HEK293 (cell line): ENCODE measurements around the gene LPIN1.

Experiments used
- CTCF ChIA-PET: fragments of 350-600 bp; formaldehyde crosslinking; extraction: SDS; loops from one replicate; lab custom pipeline; 2021; ENCODE audit warnings: antibody characterized with exemption; lab: Yijun Ruan, JAX
- POLR2A ChIA-PET: fragments of 300-600 bp; formaldehyde crosslinking; extraction: SDS; loops from one replicate; lab custom pipeline; 2020; ENCODE audit warnings: antibody characterized with exemption, inconsistent platforms; lab: Yijun Ruan, JAX
- H3K27ac ChIP-seq: fragments of 200-500 bp; sonication (Bioruptor generic); 2 replicates; pipeline ENCODE4 v1.5.1; 2014; ENCODE audit warnings: low read depth, low read length, control low read depth, inconsistent platforms; ENCODE audit errors: extremely low read depth
- H3K36me3 ChIP-seq, 2 experiments: fragments of 200-500 bp in 1 of 2; sonication (Bioruptor generic) in 1 of 2; 1 replicate in 1 of 2; 2 replicates in 1 of 2; pipeline ENCODE4 v1.5.1; 2014 to 2017; ENCODE audit warnings: inconsistent platforms in 2 of 2, low read length in 2 of 2; ENCODE audit not compliant: control insufficient read depth in 2 of 2, insufficient read depth in 1 of 2
- H3K4me1 ChIP-seq: fragments of 200-500 bp; sonication (Bioruptor generic); 2 replicates; pipeline ENCODE4 v1.5.1; 2014; ENCODE audit warnings: mild to moderate bottlenecking, low read length, inconsistent platforms; ENCODE audit not compliant: control insufficient read depth, insufficient read depth
- H3K4me3 ChIP-seq: 2 replicates; pipeline ENCODE4 v1.5.1; 2011; ENCODE audit warnings: low read depth, mild to moderate bottlenecking, control low read depth, low read length, moderate library complexity
- H3K9me3 ChIP-seq: fragments of 200-500 bp; sonication (Bioruptor generic); 2 replicates; pipeline ENCODE4 v1.5.1; 2014; ENCODE audit warnings: low read depth, low read length, inconsistent platforms; ENCODE audit not compliant: control insufficient read depth, insufficient read depth
- BCL11B ChIP-seq: fragments of 450-650 bp; formaldehyde crosslinking; IDR thresholded peaks from 2 replicates; pipeline ENCODE4 v1.5.1; 2016; ENCODE audit warnings: low read depth, missing biosample characterization, missing genetic modification characterization
- CTCF ChIP-seq: fragments of 450-650 bp; formaldehyde crosslinking; IDR thresholded peaks from 2 replicates; pipeline ENCODE4 v1.5.1; 2016; ENCODE audit warnings: missing biosample characterization, missing genetic modification characterization
- KLF7 ChIP-seq: fragments of 450-650 bp; formaldehyde crosslinking; IDR thresholded peaks from 2 replicates; pipeline ENCODE4 v1.5.1; 2016; ENCODE audit warnings: missing biosample characterization, missing genetic modification characterization, borderline replicate concordance
- REST ChIP-seq: fragments of 450-650 bp; formaldehyde crosslinking; IDR thresholded peaks from 2 replicates; pipeline ENCODE4 v1.5.1; 2016; ENCODE audit warnings: missing biosample characterization, missing genetic modification characterization
- ZBTB44 ChIP-seq: fragments of 450-650 bp; IDR thresholded peaks from 2 replicates; pipeline ENCODE4 v1.5.1; 2018; ENCODE audit warnings: missing biosample characterization, mild to moderate bottlenecking, missing genetic modification characterization
- ZBTB8A ChIP-seq: fragments of 450-650 bp; formaldehyde crosslinking; IDR thresholded peaks from 2 replicates; pipeline ENCODE4 v1.5.1; 2016; ENCODE audit warnings: missing biosample characterization, missing genetic modification characterization
- ZNF18 ChIP-seq: fragments of 450-650 bp; formaldehyde crosslinking; IDR thresholded peaks from 2 replicates; pipeline ENCODE4 v1.5.1; 2016; ENCODE audit warnings: missing biosample characterization, missing genetic modification characterization
- ZNF223 ChIP-seq: fragments of 450-650 bp; formaldehyde crosslinking; IDR thresholded peaks from 2 replicates; pipeline ENCODE4 v1.5.1; 2016; ENCODE audit warnings: missing biosample characterization, missing genetic modification characterization
- ZNF23 ChIP-seq: fragments of 450-650 bp; formaldehyde crosslinking; IDR thresholded peaks from 2 replicates; pipeline ENCODE4 v1.5.1; 2016; ENCODE audit warnings: missing biosample characterization, missing genetic modification characterization, borderline replicate concordance
- ZNF423 ChIP-seq: fragments of 450-650 bp; formaldehyde crosslinking; IDR thresholded peaks from 2 replicates; pipeline ENCODE4 v1.5.1; 2016; ENCODE audit warnings: missing biosample characterization, missing genetic modification characterization
- ZNF514 ChIP-seq: fragments of 450-650 bp; formaldehyde crosslinking; IDR thresholded peaks from 2 replicates; pipeline ENCODE4 v1.5.1; 2016; ENCODE audit warnings: missing biosample characterization, missing genetic modification characterization
- ZNF560 ChIP-seq: fragments of 450-650 bp; formaldehyde crosslinking; IDR thresholded peaks from 2 replicates; pipeline ENCODE4 v1.5.1; 2017; ENCODE audit warnings: missing biosample characterization, missing genetic modification characterization, borderline replicate concordance
- ZNF768 ChIP-seq: fragments of 450-650 bp; formaldehyde crosslinking; IDR thresholded peaks from 2 replicates; pipeline ENCODE4 v1.5.1; 2018; ENCODE audit warnings: missing biosample characterization, mild to moderate bottlenecking, missing genetic modification characterization
- ZNF830 ChIP-seq: fragments of 450-650 bp; IDR thresholded peaks from 2 replicates; pipeline ENCODE4 v1.5.0; 2018; ENCODE audit warnings: missing biosample characterization, missing genetic modification characterization, low read depth, mild to moderate bottlenecking, moderate library complexity

Gene LPIN1

GRCh38 chr2:11709293-11709692 lies 37.1 kb upstream of the LPIN1 start:
- TF ChIP-seq BCL11B (no peak), REST (tag by site-specific recombination) (0 out of 2 replicates have a peak, but pooled peaks have one; percentile 31), ZNF423 (no peak)
- Histone ChIP-seq H3K4me3 (no peak overlapping the region), H3K9me3 (no peaks in the 10 kb centered on the region), H3K4me1 (no peaks in the 10 kb centered on the region), H3K36me3 (no peaks in the 10 kb centered on the region), H3K27ac (no peak overlapping the region)
- ChIA-PET CTCF (interaction anchor here (0.8 to 1.5 kb wide), 2 partner anchors 17 to 70 kb away, joined by 3 read pairs; no protein-coding TSS in a partner anchor), POLR2A (no interaction called here)

GRCh38 chr2:11710210-11710609 lies 36.2 kb upstream of the LPIN1 start:
- no peaks in the 10 kb centered on the region for H3K9me3 ChIP-seq
- TF ChIP-seq ZNF514 (tag by site-specific recombination) (no peak), ZBTB44 (tag by site-specific recombination) (no peak), KLF7 (tag by site-specific recombination) (no peak), ZBTB8A (tag by site-specific recombination) (no peak)
- TF ChIP-seq, all 188 proteins: peak for 0
- POLR2A ChIA-PET = no interaction called here
- CTCF ChIA-PET = interaction anchor here (1.1 to 1.9 kb wide), 4 partner anchors 11 to 69 kb away, joined by 3 to 7 read pairs (median 4); no protein-coding TSS in a partner anchor
- Histone ChIP-seq H3K4me3 (no peak overlapping the region), H3K27ac (no peak overlapping the region), H3K4me1 (no peaks in the 10 kb centered on the region), H3K36me3 (no peaks in the 10 kb centered on the region)

GRCh38 chr2:11710632-11711353 lies 35.6 kb upstream of the LPIN1 start:
- Histone ChIP-seq H3K9me3 (no peaks in the 10 kb centered on the region), H3K4me1 (no peaks in the 10 kb centered on the region), H3K36me3 (no peaks in the 10 kb centered on the region), H3K4me3 (no peak overlapping the region), H3K27ac (no peak overlapping the region)
- CTCF ChIA-PET = interaction anchor here (0.6 to 1.9 kb wide), 6 partner anchors 12 to 859 kb away, joined by 3 to 7 read pairs (median 4); no protein-coding TSS in a partner anchor
- POLR2A ChIA-PET = no interaction called here
- TF ChIP-seq ZNF18 (tag by site-specific recombination) (no peak), ZNF23 (tag by site-specific recombination) (no peak), CTCF (tag by site-specific recombination) (no peak), ZNF223 (tag by site-specific recombination) (no peak), ZNF830 (no peak), ZNF768 (no peak), ZNF560 (tag by site-specific recombination) (no peak)
